NCI-H2029 (cell line): ENCODE measurements around the gene TMEM175.

Source experiments
- DNase-seq: peaks from one replicate; lab custom pipeline; 2025; lab: John Stamatoyannopoulos, UW

TMEM175 gene

GRCh38 chr4:946517-947471 lies 14.5 kb downstream of the TMEM175 start:
- no peak for DNase-seq

- no peak for DNase-seq
These were observed 15.3 kb downstream of the TMEM175 start for GRCh38 chr4:947491-947971.

GRCh38 chr4:948101-948935 lies 16.1 kb downstream of the TMEM175 start:
- no peak for DNase-seq

GRCh38 chr4:948936-949300 lies 16.7 kb downstream of the TMEM175 start:
- no peak for DNase-seq

- no peak for DNase-seq
These were observed 17.4 kb downstream of the TMEM175 start for GRCh38 chr4:949656-950055.

GRCh38 chr4:950136-951020 lies 18.1 kb downstream of the TMEM175 start:
- DNase-seq: no peak

- DNase-seq: no peak
These were observed 18.9 kb downstream of the TMEM175 start for GRCh38 chr4:951186-951585.

- DNase-seq: no peak
These were observed 19.6 kb downstream of the TMEM175 start for GRCh38 chr4:951594-952468.

GRCh38 chr4:952881-953573 lies 20.8 kb downstream of the TMEM175 start:
- no peak for DNase-seq

GRCh38 chr4:953574-953915 lies 21.3 kb downstream of the TMEM175 start:
- no peak for DNase-seq

- no peak for DNase-seq
These were observed 22.2 kb downstream of the TMEM175 start for GRCh38 chr4:954211-955020.

GRCh38 chr4:955161-955921 lies 23.1 kb downstream of the TMEM175 start:
- DNase-seq: no peak

GRCh38 chr4:955931-956381 lies 23.7 kb downstream of the TMEM175 start:
- no peak for DNase-seq

GRCh38 chr4:956531-957230 lies 24.4 kb downstream of the TMEM175 start:
- DNase-seq: no peak

- no peak for DNase-seq
These were observed 24.9 kb downstream of the TMEM175 start for GRCh38 chr4:957231-957580.

- DNase-seq: no peak
These were observed 25.5 kb downstream of the TMEM175 start for GRCh38 chr4:957581-958313.

- no peak for DNase-seq
These were observed 26.0 kb downstream of the TMEM175 start for GRCh38 chr4:958314-958665.
